Heart left ventricle (tissue), 16 donors: ENCODE results near the gene ATG16L2. TPM values are rescaled to one million over a fixed set of nuclear protein-coding genes. Genes with fewer than 3 reads are reported as not detected.
A peak's percentile ranks its signal among the peaks of the same experiment; 100 is the strongest.

ENCODE experiments used
- ATAC-seq, 4 donors: fragments of 200-7000 bp; cut with Tn5 transposase; one replicate each; pipeline ENCODE4 v1.9.1; 2020 to 2022; ENCODE audit warnings: moderate library complexity in 4 of 4, mild to moderate bottlenecking in 3 of 4, moderate number of reproducible peaks in 1 of 4
- DNase-seq, 5 donors: peaks; one replicate each; pipeline ENCODE4 v3.0.0-alpha.2; 2020
- H3K27ac ChIP-seq, 12 donors: fragments of 200-600 bp; sonication (generic) in 4 of 12; one replicate each; pipeline versions ENCODE4 v1.5.0 to v1.8.0; 2016 to 2022; ENCODE audit warnings: mild to moderate bottlenecking in 2 of 12
- H3K27me3 ChIP-seq, 9 donors: fragments of 200-600 bp; sonication (generic) in 2 of 9; one replicate each; pipeline versions ENCODE4 v1.5.1 to v1.8.0; 2016 to 2022; ENCODE audit warnings: mild to moderate bottlenecking in 3 of 9
- H3K36me3 ChIP-seq, 9 donors: fragments of 200-600 bp; sonication (generic) in 2 of 9; one replicate each; pipeline versions ENCODE4 v1.5.0 to v1.8.0; 2018 to 2022; ENCODE audit warnings: mild to moderate bottlenecking in 2 of 9
- H3K4me1 ChIP-seq, 12 donors: fragments of 200-600 bp; sonication (generic) in 4 of 12; one replicate each; pipeline versions ENCODE4 v1.5.0 to v1.8.0; 2016 to 2022; ENCODE audit warnings: mild to moderate bottlenecking in 3 of 12
- H3K4me3 ChIP-seq, 12 donors: fragments of 200-600 bp; sonication (generic) in 4 of 12; one replicate each; pipeline versions ENCODE4 v1.5.0 to v1.8.0; 2017 to 2022; ENCODE audit warnings: mild to moderate bottlenecking in 9 of 12, moderate library complexity in 4 of 12
- H3K9me3 ChIP-seq, 12 donors: fragments of 200-600 bp; sonication (generic) in 4 of 12; one replicate each; pipeline versions ENCODE4 v1.5.0 to v1.8.0; 2016 to 2022; ENCODE audit warnings: mild to moderate bottlenecking in 1 of 12
- POLR2A ChIP-seq, 2 donors: fragments of 450-650 bp; IDR thresholded peaks; one replicate each; pipeline ENCODE4 v1.6.1; 2017; ENCODE audit warnings: antibody characterized with exemption in 2 of 2, mild to moderate bottlenecking in 2 of 2, moderate library complexity in 2 of 2
- WGBS, 4 donors: extraction: QIAGEN DNeasy Blood & Tissue Kit in 2 of 4; methylation state at CpG; one replicate each; pipeline versions ENCODE4 v1.1.5 to v1.1.7; 2013 to 2018; 5-methylcytosine and 5-hydroxymethylcytosine counted together
- intact Hi-C, 10 donors: fragments of 100-400 bp; cut with DNase I; formaldehyde crosslinking; loops; one replicate each; pipeline versions ENCODE4 v1.11.1 to v1.14.2; 2022
- polyA plus RNA-seq, 2 donors: library from polyadenylated mRNA; stranded (reverse); fragments of 200-250 nt; gene quantifications; one replicate each; pipeline ENCODE4 v1.2.3, GENCODE V29; 2013
- total RNA-seq, 9 donors: library from RNA; depleted of rRNA in 2 of 9; stranded (reverse); fragments of >200 nt in 2 of 9; fragmentation: NEBNext Ultra II Directional in 3 of 9; extraction: Animal tissue kit (Norgen Biotek cat#: 25700) in 3 of 9; gene quantifications; one replicate each; pipeline versions ENCODE4 v1.1.0 to v1.2.4, GENCODE V29; 2016 to 2023
- TF ChIP-seq, protein P1 (sequence below), 12 donors: fragments of 200-600 bp; sonication (generic) in 4 of 12; IDR thresholded peaks; one replicate each; pipeline versions ENCODE4 v1.5.0 to v1.8.0; 2018 to 2022; ENCODE audit warnings: antibody characterized with exemption in 12 of 12, mild to moderate bottlenecking in 5 of 12
- donor health status: ischemic (EF 13 %, LVEDD 7.1; RV severe dilation, severe dysfunction).
- donor health status: healthy with polysubstance abuse.
- donor health status: DM: no; HTN: yes; CAD: no.
- donor health status: DM: no; HTN: no; CAD: no.
- donor health status: ischemic (EF 25% LVEDD 6.9; RV normal size, moderate dysfunction).
- donor health status: ischemic (EF 25% LVEDD 5.7; RV mildly dilated, moderate dysfunction).
- donor health status: healthy.
- donor health status: DM: yes; HTN: yes; CAD: no.
- donor health status: ischemic (EF 35%, LVEDD 5.7; RV mildly dilated, moderate dysfunction).
- donor health status: nonischemic (EF 11% LVEDD 7.7; RV severe dilation, severe dysfunction).
- donor health status: DM: yes; HTN: yes; CAD: no.
- donor health status: PGD.
- donor health status: ischemic (EF 29% LVEDD 5.4; RV normal size, mild dysfunction).
- donor health status: nonischemic (EF 23%, LVEDD 6.1; RV moderate dilation, normal function).

Gene ATG16L2
- total and polyA plus RNA-seq, 11 donors = 6.0 to 28.9 (median 13.2) TPM

- ATAC-seq (no peak), DNase-seq (no peak)
- Histone ChIP-seq H3K4me3 (no peak overlapping the region), H3K36me3 (no peaks in the 10 kb centered on the region), H3K9me3 (no peaks in the 10 kb centered on the region), H3K27me3 (no peaks in the 10 kb centered on the region), H3K27ac (no peak overlapping the region), H3K4me1 (peaks cover 0 to 45% (median 25%) of the 10 kb centered on the region in 12 donors)
- 86 to 96% (median 90%) methylated on average over 9 to 10 of the region's 10 CpGs for WGBS, 4 donors
- intact Hi-C loops = loop anchor here in 1 of 10 donors (5.0 kb wide), 1 partner anchor 42 kb away; no protein-coding TSS in a partner anchor
- TF ChIP-seq POLR2A (IDR thresholded peaks at IDR 0.05) = no peak
- TF ChIP-seq, protein P1, sequence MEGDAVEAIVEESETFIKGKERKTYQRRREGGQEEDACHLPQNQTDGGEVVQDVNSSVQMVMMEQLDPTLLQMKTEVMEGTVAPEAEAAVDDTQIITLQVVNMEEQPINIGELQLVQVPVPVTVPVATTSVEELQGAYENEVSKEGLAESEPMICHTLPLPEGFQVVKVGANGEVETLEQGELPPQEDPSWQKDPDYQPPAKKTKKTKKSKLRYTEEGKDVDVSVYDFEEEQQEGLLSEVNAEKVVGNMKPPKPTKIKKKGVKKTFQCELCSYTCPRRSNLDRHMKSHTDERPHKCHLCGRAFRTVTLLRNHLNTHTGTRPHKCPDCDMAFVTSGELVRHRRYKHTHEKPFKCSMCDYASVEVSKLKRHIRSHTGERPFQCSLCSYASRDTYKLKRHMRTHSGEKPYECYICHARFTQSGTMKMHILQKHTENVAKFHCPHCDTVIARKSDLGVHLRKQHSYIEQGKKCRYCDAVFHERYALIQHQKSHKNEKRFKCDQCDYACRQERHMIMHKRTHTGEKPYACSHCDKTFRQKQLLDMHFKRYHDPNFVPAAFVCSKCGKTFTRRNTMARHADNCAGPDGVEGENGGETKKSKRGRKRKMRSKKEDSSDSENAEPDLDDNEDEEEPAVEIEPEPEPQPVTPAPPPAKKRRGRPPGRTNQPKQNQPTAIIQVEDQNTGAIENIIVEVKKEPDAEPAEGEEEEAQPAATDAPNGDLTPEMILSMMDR (IDR thresholded peaks at IDR 0.05) = no peak
These were observed 29.5 kb upstream of the ATG16L2 start for GRCh38 chr11:72784662-72785061.

DNA sequence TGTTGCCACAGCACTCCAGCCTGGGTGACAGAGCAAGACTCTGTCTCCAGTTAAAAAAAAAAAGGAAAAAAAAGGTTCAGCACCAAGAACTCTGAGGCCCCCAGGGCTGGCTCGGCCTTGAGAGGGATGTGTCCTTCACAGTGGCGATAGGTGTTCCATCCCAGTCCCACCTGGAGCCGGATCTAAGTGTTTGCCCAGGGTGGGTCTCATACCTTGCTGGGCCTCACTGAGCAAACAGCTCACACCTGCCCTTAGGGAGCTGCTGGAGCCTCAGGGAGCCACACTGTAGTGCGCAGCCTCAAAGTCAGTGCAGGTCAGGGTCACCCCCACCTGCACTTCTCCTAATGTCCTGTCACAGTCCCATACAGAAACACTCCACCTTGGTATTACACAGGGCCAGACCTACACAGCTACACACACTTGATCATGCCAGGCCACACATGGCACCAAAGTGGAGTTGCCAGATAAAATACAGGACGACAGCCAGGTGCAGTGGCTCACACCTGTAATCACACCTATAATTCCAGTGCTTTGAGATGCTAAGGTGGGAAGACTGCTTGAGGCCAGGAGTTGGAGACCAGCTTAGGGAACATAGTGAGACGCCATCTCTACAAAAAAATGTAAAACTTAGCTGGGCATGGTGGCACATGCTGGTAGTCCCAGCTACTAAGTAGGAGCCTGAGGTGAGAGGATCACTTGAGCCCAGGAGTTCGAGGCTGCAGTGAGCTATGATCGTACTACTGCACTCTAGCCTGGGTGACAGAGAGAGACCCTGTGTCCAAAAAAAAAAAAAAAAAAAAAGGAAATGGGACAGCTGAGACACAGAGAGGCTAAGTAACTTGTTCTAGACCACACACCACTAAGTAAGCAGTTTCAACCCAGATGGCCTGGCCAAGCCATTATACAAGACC, 27.7 kb upstream of the ATG16L2 start:
- ATAC-seq (no peak), DNase-seq (peak in 1 of 5 donors; percentile 19)
- TF ChIP-seq, protein P1 (IDR thresholded peaks at IDR 0.05) = no peak
- TF ChIP-seq POLR2A (IDR thresholded peaks at IDR 0.05) = no peak
- Histone ChIP-seq H3K36me3 (no peaks in the 10 kb centered on the region), H3K27ac (peak overlapping the region in 1 of 12 donors; percentile 55), H3K27me3 (no peaks in the 10 kb centered on the region), H3K9me3 (no peaks in the 10 kb centered on the region), H3K4me3 (no peak overlapping the region), H3K4me1 (peaks cover 0 to 38% (median 18%) of the 10 kb centered on the region in 12 donors)
- 86 to 93% (median 91%) methylated on average over 8 of the region's 8 CpGs for WGBS, 4 donors
- intact Hi-C loops = no loop called here

GRCh38 chr11:72787216-72788104, 26.8 kb upstream of the ATG16L2 start:
- TF ChIP-seq, protein P1 (IDR thresholded peaks at IDR 0.05) = no peak
- TF ChIP-seq POLR2A (IDR thresholded peaks at IDR 0.05) = no peak
- H3K27me3 ChIP-seq = no peaks in the 10 kb centered on the region
- no peaks in the 10 kb centered on the region for H3K9me3 ChIP-seq
- DNase-seq (peak in 1 of 5 donors; percentile 46), ATAC-seq (no peak)
- peak overlapping the region in 1 of 12 donors; percentile 55 for H3K27ac ChIP-seq
- peaks cover 0 to 36% (median 15%) of the 10 kb centered on the region in 12 donors for H3K4me1 ChIP-seq
- no peak overlapping the region for H3K4me3 ChIP-seq
- intact Hi-C loops = no loop called here
- WGBS, 4 donors = 67 to 72% (median 69%) methylated on average over 14 to 16 of the region's 16 CpGs
- H3K36me3 ChIP-seq = no peaks in the 10 kb centered on the region
